HCT116 (cell line): ENCODE data around the gene BCS1L. TPM values are rescaled to one million over a fixed set of nuclear protein-coding genes. Genes with fewer than 3 reads are reported as not detected.

Experiments
- ATAC-seq: fragments of 200-7000 bp; cut with Tn5 transposase; 2 replicates; pipeline ENCODE4 v1.9.1; 2020; ENCODE audit warnings: mild to moderate bottlenecking, moderate library complexity
- BruUV-seq: library from RNA; stranded (reverse); fragments of 400-500 nt; replicated peaks from 2 replicates; lab custom pipeline; 2021; lab: Mats Ljungman, UMichigan
- CTCF ChIA-PET: fragments of 300-600 bp; sonication (Branson Sonifier 250); formaldehyde crosslinking; loops from one replicate; lab custom pipeline; 2021; ENCODE audit warnings: antibody characterized with exemption; lab: Charles Lee
- POLR2A ChIA-PET: fragments of 300-600, 350-600 bp; sonication (Branson Sonifier 250); formaldehyde crosslinking; loops from one replicate; lab custom pipeline; 2021; ENCODE audit warnings: antibody characterized with exemption; lab: Charles Lee
- RAD21 ChIA-PET, 2 experiments: fragments of 300-600 bp; sonication (Branson Sonifier 250); formaldehyde crosslinking; loops; one replicate each; lab custom pipeline; 2023; ENCODE audit warnings: low total read pairs in 2 of 2; ENCODE audit not compliant: uncharacterized antibody in 2 of 2, unreplicated experiment in 2 of 2, low non-redundant PET in 1 of 2; lab: Charles Lee
- DNase-seq: peaks from one replicate; pipeline ENCODE4 v3.0.0-alpha.2; 2010; ENCODE audit warnings: low read depth, low spot score
- H2AFZ ChIP-seq: fragments of 200-600 bp; shearing (Covaris generic), sonication (generic); 2 replicates; pipeline ENCODE4 v1.6.1; 2017; ENCODE audit warnings: low read depth, mixed run types, mixed read lengths, antibody characterized with exemption, low read length; ENCODE audit not compliant: poor library complexity, severe bottlenecking
- H3K27ac ChIP-seq: 2 replicates; pipeline ENCODE4 v1.5.1; 2012; ENCODE audit warnings: low read depth, low read length
- H3K27me3 ChIP-seq: fragments of 200-600 bp; sonication (generic); 2 replicates; pipeline ENCODE4 v1.6.1; 2016; ENCODE audit warnings: mixed run types, low read length, mixed read lengths; ENCODE audit not compliant: insufficient read depth
- H3K36me3 ChIP-seq, 2 experiments: fragments of 200-500 bp in 1 of 2; fragments of 200-600 bp in 1 of 2; sonication (Bioruptor generic) in 1 of 2; sonication (generic) in 1 of 2; 2 replicates each; pipeline versions ENCODE4 v1.5.1 to v1.6.1; 2014 to 2016; ENCODE audit warnings: low read length in 2 of 2, inconsistent platforms in 1 of 2, mixed read lengths in 1 of 2, mixed run types in 1 of 2; ENCODE audit not compliant: insufficient read depth in 2 of 2, control insufficient read depth in 1 of 2
- H3K4me1 ChIP-seq, 2 experiments: fragments of 200-600 bp in 1 of 2; sonication (generic) in 1 of 2; 2 replicates each; pipeline versions ENCODE4 v1.5.1 to v1.6.1; 2012 to 2017; ENCODE audit warnings: low read length in 2 of 2, inconsistent platforms in 1 of 2, mild to moderate bottlenecking in 1 of 2, mixed read lengths in 1 of 2, mixed run types in 1 of 2, moderate library complexity in 1 of 2; ENCODE audit not compliant: insufficient read depth in 2 of 2, control insufficient read depth in 1 of 2
- H3K4me2 ChIP-seq: fragments of 200-600 bp; sonication (generic); 2 replicates; pipeline ENCODE4 v1.6.1; 2017; ENCODE audit warnings: mixed run types, low read length, mixed read lengths
- H3K4me3 ChIP-seq, 2 experiments: fragments of 200-600 bp in 1 of 2; sonication (generic) in 1 of 2; replicated peaks in 1 of 2; 2 replicates each; pipeline ENCODE4 v1.5.1; 2011 to 2016; ENCODE audit warnings: low read length in 2 of 2, control low read depth in 1 of 2, low read depth in 1 of 2, mild to moderate bottlenecking in 1 of 2, mixed read lengths in 1 of 2, mixed run types in 1 of 2
- H3K79me2 ChIP-seq: fragments of 200-600 bp; sonication (generic); 2 replicates; pipeline ENCODE4 v1.6.1; 2017; ENCODE audit warnings: mild to moderate bottlenecking, mixed run types, low read length, moderate library complexity, mixed read lengths; ENCODE audit not compliant: insufficient read depth
- H3K9ac ChIP-seq: fragments of 200-600 bp; sonication (generic); 2 replicates; pipeline ENCODE4 v1.6.1; 2016; ENCODE audit warnings: low read length, mixed read lengths
- H3K9me2 ChIP-seq: fragments of 200-600 bp; sonication (generic), shearing (Covaris generic); 2 replicates; pipeline ENCODE4 v1.6.1; 2017; ENCODE audit warnings: mixed run types, mild to moderate bottlenecking, moderate library complexity; ENCODE audit not compliant: insufficient read depth
- H3K9me3 ChIP-seq, 2 experiments: fragments of 200-500 bp in 1 of 2; fragments of 200-600 bp in 1 of 2; sonication (Bioruptor generic) in 1 of 2; sonication (generic) in 1 of 2; 2 replicates each; pipeline ENCODE4 v1.6.1; 2014 to 2017; ENCODE audit warnings: low read length in 2 of 2, mixed read lengths in 2 of 2, inconsistent platforms in 1 of 2, low read depth in 1 of 2, mild to moderate bottlenecking in 1 of 2, mixed run types in 1 of 2, moderate library complexity in 1 of 2; ENCODE audit not compliant: control insufficient read depth in 1 of 2, insufficient read depth in 1 of 2
- H4K20me1 ChIP-seq: fragments of 200-600 bp; sonication (generic), shearing (Covaris generic); 2 replicates; pipeline ENCODE4 v1.6.1; 2017; ENCODE audit warnings: mixed run types, mild to moderate bottlenecking, moderate library complexity; ENCODE audit not compliant: insufficient read depth
- ATF3 ChIP-seq: IDR thresholded peaks from 2 replicates; pipeline ENCODE4 v1.6.1; 2012
- CBX3 ChIP-seq: IDR thresholded peaks from 2 replicates; pipeline ENCODE4 v1.6.1; 2012; ENCODE audit warnings: low read depth
- CEBPB ChIP-seq: IDR thresholded peaks from 2 replicates; pipeline ENCODE4 v1.6.1; 2012; ENCODE audit warnings: low read depth
- CTCF ChIP-seq, 3 experiments: fragments of 200-600 bp in 1 of 3; sonication (generic) in 1 of 3; IDR thresholded peaks in 2 of 3; conservative IDR thresholded peaks in 1 of 3; 2 replicates each; pipeline ENCODE4 v1.5.1; 2012 to 2017; ENCODE audit warnings: low read depth in 2 of 3, low read length in 2 of 3, antibody characterized with exemption in 1 of 3, borderline replicate concordance in 1 of 3, control low read depth in 1 of 3, mild to moderate bottlenecking in 1 of 3, mixed read lengths in 1 of 3, mixed run types in 1 of 3, moderate library complexity in 1 of 3; ENCODE audit not compliant: insufficient read depth in 1 of 3
- EGR1 ChIP-seq: IDR thresholded peaks from 2 replicates; pipeline ENCODE4 v1.6.1; 2012; ENCODE audit warnings: low read depth
- ELF1 ChIP-seq: IDR thresholded peaks from 2 replicates; pipeline ENCODE4 v1.6.1; 2012; ENCODE audit warnings: low read depth, borderline replicate concordance
- EZH2 ChIP-seq: fragments of 200-600 bp; sonication (generic); IDR thresholded peaks from 2 replicates; pipeline ENCODE4 v1.6.1; 2017; ENCODE audit warnings: antibody characterized with exemption, mixed run types
- EZH2phosphoT487 ChIP-seq: fragments of 200-600 bp; IDR thresholded peaks from 2 replicates; pipeline ENCODE4 v1.6.1; 2018; ENCODE audit warnings: antibody characterized with exemption, borderline replicate concordance
- JUND ChIP-seq: IDR thresholded peaks from 2 replicates; pipeline ENCODE4 v1.6.1; 2012
- MAX ChIP-seq: IDR thresholded peaks from 2 replicates; pipeline ENCODE4 v1.6.1; 2012
- POLR2A ChIP-seq: IDR thresholded peaks from 2 replicates; pipeline ENCODE4 v1.7.0; 2011; ENCODE audit warnings: borderline replicate concordance; ENCODE audit not compliant: insufficient read depth, insufficient read length; ENCODE audit errors: extremely low read depth
- RAD21 ChIP-seq: IDR thresholded peaks from 2 replicates; pipeline ENCODE4 v1.6.1; 2012; ENCODE audit warnings: low read depth, mild to moderate bottlenecking
- REST ChIP-seq: IDR thresholded peaks from 2 replicates; pipeline ENCODE4 v1.6.1; 2012; ENCODE audit warnings: low read depth
- SIN3A ChIP-seq: IDR thresholded peaks from 2 replicates; pipeline ENCODE4 v1.6.1; 2012; ENCODE audit warnings: low read depth
- SP1 ChIP-seq: IDR thresholded peaks from 2 replicates; pipeline ENCODE4 v1.6.1; 2012; ENCODE audit warnings: low read depth
- SRF ChIP-seq: IDR thresholded peaks from 2 replicates; pipeline ENCODE4 v1.6.1; 2012; ENCODE audit warnings: low read depth
- TCF7L2 ChIP-seq: IDR thresholded peaks from 2 replicates; pipeline ENCODE4 v1.7.0; 2011; ENCODE audit warnings: borderline replicate concordance, inconsistent platforms; ENCODE audit not compliant: insufficient read depth, insufficient read length; ENCODE audit errors: extremely low read depth
- ZFX ChIP-seq: fragments of 450-650 bp; IDR thresholded peaks from 2 replicates; pipeline ENCODE4 v1.6.1; 2017
- ZNF274 ChIP-seq: fragments of 200-500 bp; sonication (Bioruptor generic); IDR thresholded peaks from 2 replicates; pipeline ENCODE4 v1.6.1; 2014; ENCODE audit warnings: mild to moderate bottlenecking, low read depth, low read length, inconsistent platforms
- intact Hi-C: fragments of 100-400 bp; cut with micrococcal nuclease; formaldehyde crosslinking; loops from 2 replicates; pipeline ENCODE4 v1.10.0; 2022
- total RNA-seq: library from RNA; stranded (reverse); gene quantifications from one replicate; pipeline ENCODE4 v1.2.1, GENCODE V29; 2021; ENCODE audit not compliant: unreplicated experiment

The BCS1L gene
- total RNA-seq, 1 experiment from 2014 or later = 57.4 TPM

GRCh38 chr2:218662827-218663226, 3.3 kb downstream of the BCS1L start:
- no TSS peak for BruUV-seq
- CTCF ChIA-PET = no interaction called here
- Histone ChIP-seq H3K9ac (no peak overlapping the region), H3K27ac (no peak overlapping the region), H3K9me3 (no peaks in the 10 kb centered on the region), H2AFZ (no peak overlapping the region), H3K9me2 (no peaks in the 10 kb centered on the region), H3K4me2 (no peak overlapping the region), H3K36me3 (peaks cover 37 to 49% of the 10 kb centered on the region in 2 experiments), H3K4me3 (no peak overlapping the region), H4K20me1 (no peaks in the 10 kb centered on the region; the same call in 1 of the 2 replicates), H3K4me1 (peaks cover 0 to 16% of the 10 kb centered on the region in 2 experiments; a peak in 2 of 4 replicates), H3K79me2 (peaks cover 27% of the 10 kb centered on the region), H3K27me3 (no peaks in the 10 kb centered on the region)
- intact Hi-C loops = no loop called here
- DNase-seq (no peak), ATAC-seq (no peak)
- RAD21 ChIA-PET = no interaction called here
- POLR2A ChIA-PET = no interaction called here
- TF ChIP-seq RAD21 (no peak), JUND (no peak), MAX (no peak), EGR1 (no peak), ZNF274 (no peak), REST (no peak), CTCF (IDR thresholded peaks at IDR 0.05 in 2 of 3, conservative IDR thresholded peaks at IDR 0.05 in 1 of 3; ENCODE audit: borderline replicate concordance in 1 of 3, insufficient read depth in 1 of 3, low read depth in 2 of 3, low read length in 2 of 3) (no peak), SRF (no peak), POLR2A (no peak), SIN3A (no peak), ELF1 (no peak), SP1 (no peak), CEBPB (no peak), ATF3 (no peak), CBX3 (no peak), EZH2 (no peak), EZH2phosphoT487 (no peak), ZFX (no peak), TCF7L2 (no peak)
